ENCODE results near the gene LTF.

The LTF gene

GRCh38 chr3:46467562-46467961 is 2.9 kb upstream of the LTF start:
- H3K9me2 ChIP-seq (replicated peaks; ENCODE audit: insufficient read depth, low read length) = no peaks in the 10 kb centered on the region

GRCh38 chr3:46466871-46467403 is 2.2 kb upstream of the LTF start:
- Histone ChIP-seq H3K4me2 (ENCODE audit: low read depth, low read length) (no peak overlapping the region), H3K79me2 (ENCODE audit: low read length) (no peaks in the 10 kb centered on the region), H3K9me2 (replicated peaks; ENCODE audit: insufficient read depth, low read length) (no peaks in the 10 kb centered on the region), H3K27me3 (replicated peaks; ENCODE audit: insufficient read depth, low read length) (no peaks in the 10 kb centered on the region), H4K20me1 (ENCODE audit: insufficient read depth, low read length) (no peaks in the 10 kb centered on the region), H3K9ac (ENCODE audit: low read length) (no peak overlapping the region), H3K4me3 (ENCODE audit: low read length) (no peak overlapping the region), H3K9me3 (replicated peaks; ENCODE audit: insufficient read depth, low read length) (no peaks in the 10 kb centered on the region), H3K36me3 (replicated peaks; ENCODE audit: insufficient read depth, low read length) (no peaks in the 10 kb centered on the region), H2AFZ (ENCODE audit: low read length) (no peak overlapping the region), H3K4me1 (ENCODE audit: low read length) (no peaks in the 10 kb centered on the region), H3K27ac (ENCODE audit: low read length) (no peak overlapping the region), H3F3A (ENCODE audit: insufficient read depth, low read length) (no peaks in the 10 kb centered on the region)
- DNase-seq = no peak
- TF ChIP-seq CTCF (IDR thresholded peaks at IDR 0.05; ENCODE audit: low read length) (no peak), EZH2phosphoT487 (IDR thresholded peaks at IDR 0.05; ENCODE audit: low read length) (no peak), EZH2 (optimal IDR thresholded peaks at IDR 0.05; ENCODE audit: low read depth, low read length) (no peak)

More at GRCh38 chr3:46467562-46467961, 2.9 kb upstream of the LTF start:
- Histone ChIP-seq H3K79me2 (ENCODE audit: low read length) (no peaks in the 10 kb centered on the region), H3F3A (ENCODE audit: insufficient read depth, low read length) (no peaks in the 10 kb centered on the region), H2AFZ (ENCODE audit: low read length) (no peak overlapping the region), H3K27me3 (replicated peaks; ENCODE audit: insufficient read depth, low read length) (no peaks in the 10 kb centered on the region), H3K9ac (ENCODE audit: low read length) (no peak overlapping the region), H3K4me2 (ENCODE audit: low read depth, low read length) (no peak overlapping the region), H4K20me1 (ENCODE audit: insufficient read depth, low read length) (no peaks in the 10 kb centered on the region), H3K27ac (ENCODE audit: low read length) (no peak overlapping the region), H3K9me3 (replicated peaks; ENCODE audit: insufficient read depth, low read length) (no peaks in the 10 kb centered on the region), H3K4me1 (ENCODE audit: low read length) (no peaks in the 10 kb centered on the region), H3K36me3 (replicated peaks; ENCODE audit: insufficient read depth, low read length) (no peaks in the 10 kb centered on the region), H3K4me3 (ENCODE audit: low read length) (no peak overlapping the region)
- no peak for DNase-seq
- TF ChIP-seq EZH2phosphoT487 (IDR thresholded peaks at IDR 0.05; ENCODE audit: low read length) (no peak), EZH2 (optimal IDR thresholded peaks at IDR 0.05; ENCODE audit: low read depth, low read length) (no peak), CTCF (IDR thresholded peaks at IDR 0.05; ENCODE audit: low read length) (no peak)

GRCh38 chr3:46466273-46466672 is 1.6 kb upstream of the LTF start:
- H3F3A ChIP-seq (ENCODE audit: insufficient read depth, low read length) = no peaks in the 10 kb centered on the region
- H3K36me3 ChIP-seq (replicated peaks; ENCODE audit: insufficient read depth, low read length) = no peaks in the 10 kb centered on the region
- H3K27ac ChIP-seq (ENCODE audit: low read length) = no peak overlapping the region
- no peak for TF ChIP-seq EZH2 (optimal IDR thresholded peaks at IDR 0.05; ENCODE audit: low read depth, low read length)
- TF ChIP-seq CTCF (IDR thresholded peaks at IDR 0.05; ENCODE audit: low read length) = no peak
- no peak for TF ChIP-seq EZH2phosphoT487 (IDR thresholded peaks at IDR 0.05; ENCODE audit: low read length)
- H3K4me2 ChIP-seq (ENCODE audit: low read depth, low read length) = no peak overlapping the region
- H4K20me1 ChIP-seq (ENCODE audit: insufficient read depth, low read length) = no peaks in the 10 kb centered on the region
- H3K9ac ChIP-seq (ENCODE audit: low read length) = no peak overlapping the region
- no peaks in the 10 kb centered on the region for H3K79me2 ChIP-seq (ENCODE audit: low read length)
- no peaks in the 10 kb centered on the region for H3K9me2 ChIP-seq (replicated peaks; ENCODE audit: insufficient read depth, low read length)
- no peaks in the 10 kb centered on the region for H3K27me3 ChIP-seq (replicated peaks; ENCODE audit: insufficient read depth, low read length)
- no peak for DNase-seq
- H3K9me3 ChIP-seq (replicated peaks; ENCODE audit: insufficient read depth, low read length) = no peaks in the 10 kb centered on the region
- no peak overlapping the region for H2AFZ ChIP-seq (ENCODE audit: low read length)
- H3K4me3 ChIP-seq (ENCODE audit: low read length) = no peak overlapping the region
- no peaks in the 10 kb centered on the region for H3K4me1 ChIP-seq (ENCODE audit: low read length)
